Measurements from ENCODE around the gene SERPINC1. TPM values are rescaled to one million over a fixed set of nuclear protein-coding genes. Genes with fewer than 3 reads are reported as not detected.
A peak's percentile ranks its signal among the peaks of the same experiment; 100 is the strongest.
"Not testable (repeated sequence)": the region's sequence is repeated elsewhere in the genome, so short reads cannot be mapped to it uniquely, and the experiment has no call there.

Gene SERPINC1
- total RNA-seq, 1 experiment from 2014 or later, result not detected

- no peak for DNase-seq (ENCODE audit: low spot score)
Measured at GRCh38 chr1:173893611-173894010, 23.5 kb downstream of the SERPINC1 start.

GRCh38 chr1:173889885-173890284 is 27.2 kb downstream of the SERPINC1 start:
- no peak for DNase-seq (ENCODE audit: low spot score)

- DNase-seq (ENCODE audit: low spot score), result no peak
Measured at GRCh38 chr1:173888749-173889148, 28.4 kb downstream of the SERPINC1 start.

- no peak for DNase-seq (ENCODE audit: low spot score)
Measured at GRCh38 chr1:173887627-173888026, 29.5 kb downstream of the SERPINC1 start.

GRCh38 chr1:173886746-173887611 is 30.1 kb downstream of the SERPINC1 start:
- DNase-seq (ENCODE audit: low spot score), result no peak

- no peak for DNase-seq (ENCODE audit: low spot score)
Measured at GRCh38 chr1:173884701-173885100, 32.4 kb downstream of the SERPINC1 start.

- not testable (repeated sequence) for DNase-seq (ENCODE audit: low spot score)
Measured at GRCh38 chr1:173881117-173881516, 36.0 kb downstream of the SERPINC1 start.

GRCh38 chr1:173878251-173878650 is 38.9 kb downstream of the SERPINC1 start:
- DNase-seq (ENCODE audit: low spot score), result no peak

- no peak for DNase-seq (ENCODE audit: low spot score)
Measured at GRCh38 chr1:173876732-173877131, 40.4 kb downstream of the SERPINC1 start.

- no peak for DNase-seq (ENCODE audit: low spot score)
Measured at GRCh38 chr1:173871500-173871899, 45.6 kb downstream of the SERPINC1 start.

- no peak for DNase-seq (ENCODE audit: low spot score)
Measured at GRCh38 chr1:173871091-173871490, 46.0 kb downstream of the SERPINC1 start.

- no peak for DNase-seq (ENCODE audit: low spot score)
Measured at GRCh38 chr1:173870252-173871075, 46.7 kb downstream of the SERPINC1 start.

GRCh38 chr1:173869021-173869359 is 48.1 kb downstream of the SERPINC1 start:
- peak; percentile 67 for DNase-seq (ENCODE audit: low spot score)

GRCh38 chr1:173868266-173869020 is 48.7 kb downstream of the SERPINC1 start, which contains the start of gene ZBTB37:
Gene ZBTB37 (plus strand): TSS chr1:173868380. CDS start chr1:173870226, 1,846 bp downstream.
- DNase-seq (ENCODE audit: low spot score), result peak; percentile 91

GRCh38 chr1:173867753-173868265 is 49.3 kb downstream of the SERPINC1 start, which contains the start of gene GAS5:
Gene GAS5 (minus strand): TSS chr1:173867989.
- DNase-seq (ENCODE audit: low spot score), result peak; percentile 99

GRCh38 chr1:173867141-173867752 is 49.9 kb downstream of the SERPINC1 start:
- no peak for DNase-seq (ENCODE audit: low spot score)

- no peak for DNase-seq (ENCODE audit: low spot score)
Measured at GRCh38 chr1:173866413-173867115, 50.6 kb downstream of the SERPINC1 start.

GRCh38 chr1:173865468-173866164 is 51.5 kb downstream of the SERPINC1 start:
- DNase-seq (ENCODE audit: low spot score), result no peak

- no peak for DNase-seq (ENCODE audit: low spot score)
Measured at GRCh38 chr1:173864179-173864867, 52.8 kb downstream of the SERPINC1 start.

Measured in HT-29 (cell line).